HCT116 (cell line): ENCODE results near the gene MED23. TPM values are rescaled to one million over a fixed set of nuclear protein-coding genes. Genes with fewer than 3 reads are reported as not detected.

Experiments
- ATAC-seq: fragments of 200-7000 bp; cut with Tn5 transposase; 2 replicates; pipeline ENCODE4 v1.9.1; 2020; ENCODE audit warnings: mild to moderate bottlenecking, moderate library complexity
- BruUV-seq: library from RNA; stranded (reverse); fragments of 400-500 nt; replicated peaks from 2 replicates; lab custom pipeline; 2021; lab: Mats Ljungman, UMichigan
- CTCF ChIA-PET: fragments of 300-600 bp; sonication (Branson Sonifier 250); formaldehyde crosslinking; loops from one replicate; lab custom pipeline; 2021; ENCODE audit warnings: antibody characterized with exemption; lab: Charles Lee
- POLR2A ChIA-PET: fragments of 300-600, 350-600 bp; sonication (Branson Sonifier 250); formaldehyde crosslinking; loops from one replicate; lab custom pipeline; 2021; ENCODE audit warnings: antibody characterized with exemption; lab: Charles Lee
- RAD21 ChIA-PET, 2 experiments: fragments of 300-600 bp; sonication (Branson Sonifier 250); formaldehyde crosslinking; loops; one replicate each; lab custom pipeline; 2023; ENCODE audit warnings: low total read pairs in 2 of 2; ENCODE audit not compliant: uncharacterized antibody in 2 of 2, unreplicated experiment in 2 of 2, low non-redundant PET in 1 of 2; lab: Charles Lee
- DNase-seq: peaks from one replicate; pipeline ENCODE4 v3.0.0-alpha.2; 2010; ENCODE audit warnings: low read depth, low spot score
- H2AFZ ChIP-seq: fragments of 200-600 bp; shearing (Covaris generic), sonication (generic); 2 replicates; pipeline ENCODE4 v1.6.1; 2017; ENCODE audit warnings: low read depth, mixed run types, mixed read lengths, antibody characterized with exemption, low read length; ENCODE audit not compliant: poor library complexity, severe bottlenecking
- H3K27ac ChIP-seq: 2 replicates; pipeline ENCODE4 v1.5.1; 2012; ENCODE audit warnings: low read depth, low read length
- H3K27me3 ChIP-seq: fragments of 200-600 bp; sonication (generic); 2 replicates; pipeline ENCODE4 v1.6.1; 2016; ENCODE audit warnings: mixed run types, low read length, mixed read lengths; ENCODE audit not compliant: insufficient read depth
- H3K36me3 ChIP-seq, 2 experiments: fragments of 200-500 bp in 1 of 2; fragments of 200-600 bp in 1 of 2; sonication (Bioruptor generic) in 1 of 2; sonication (generic) in 1 of 2; 2 replicates each; pipeline versions ENCODE4 v1.5.1 to v1.6.1; 2014 to 2016; ENCODE audit warnings: low read length in 2 of 2, inconsistent platforms in 1 of 2, mixed read lengths in 1 of 2, mixed run types in 1 of 2; ENCODE audit not compliant: insufficient read depth in 2 of 2, control insufficient read depth in 1 of 2
- H3K4me1 ChIP-seq, 2 experiments: fragments of 200-600 bp in 1 of 2; sonication (generic) in 1 of 2; 2 replicates each; pipeline versions ENCODE4 v1.5.1 to v1.6.1; 2012 to 2017; ENCODE audit warnings: low read length in 2 of 2, inconsistent platforms in 1 of 2, mild to moderate bottlenecking in 1 of 2, mixed read lengths in 1 of 2, mixed run types in 1 of 2, moderate library complexity in 1 of 2; ENCODE audit not compliant: insufficient read depth in 2 of 2, control insufficient read depth in 1 of 2
- H3K4me2 ChIP-seq: fragments of 200-600 bp; sonication (generic); 2 replicates; pipeline ENCODE4 v1.6.1; 2017; ENCODE audit warnings: mixed run types, low read length, mixed read lengths
- H3K4me3 ChIP-seq, 2 experiments: fragments of 200-600 bp in 1 of 2; sonication (generic) in 1 of 2; replicated peaks in 1 of 2; 2 replicates each; pipeline ENCODE4 v1.5.1; 2011 to 2016; ENCODE audit warnings: low read length in 2 of 2, control low read depth in 1 of 2, low read depth in 1 of 2, mild to moderate bottlenecking in 1 of 2, mixed read lengths in 1 of 2, mixed run types in 1 of 2
- H3K79me2 ChIP-seq: fragments of 200-600 bp; sonication (generic); 2 replicates; pipeline ENCODE4 v1.6.1; 2017; ENCODE audit warnings: mild to moderate bottlenecking, mixed run types, low read length, moderate library complexity, mixed read lengths; ENCODE audit not compliant: insufficient read depth
- H3K9ac ChIP-seq: fragments of 200-600 bp; sonication (generic); 2 replicates; pipeline ENCODE4 v1.6.1; 2016; ENCODE audit warnings: low read length, mixed read lengths
- H3K9me2 ChIP-seq: fragments of 200-600 bp; sonication (generic), shearing (Covaris generic); 2 replicates; pipeline ENCODE4 v1.6.1; 2017; ENCODE audit warnings: mixed run types, mild to moderate bottlenecking, moderate library complexity; ENCODE audit not compliant: insufficient read depth
- H3K9me3 ChIP-seq, 2 experiments: fragments of 200-500 bp in 1 of 2; fragments of 200-600 bp in 1 of 2; sonication (Bioruptor generic) in 1 of 2; sonication (generic) in 1 of 2; 2 replicates each; pipeline ENCODE4 v1.6.1; 2014 to 2017; ENCODE audit warnings: low read length in 2 of 2, mixed read lengths in 2 of 2, inconsistent platforms in 1 of 2, low read depth in 1 of 2, mild to moderate bottlenecking in 1 of 2, mixed run types in 1 of 2, moderate library complexity in 1 of 2; ENCODE audit not compliant: control insufficient read depth in 1 of 2, insufficient read depth in 1 of 2
- H4K20me1 ChIP-seq: fragments of 200-600 bp; sonication (generic), shearing (Covaris generic); 2 replicates; pipeline ENCODE4 v1.6.1; 2017; ENCODE audit warnings: mixed run types, mild to moderate bottlenecking, moderate library complexity; ENCODE audit not compliant: insufficient read depth
- CBX3 ChIP-seq: IDR thresholded peaks from 2 replicates; pipeline ENCODE4 v1.6.1; 2012; ENCODE audit warnings: low read depth
- CEBPB ChIP-seq: IDR thresholded peaks from 2 replicates; pipeline ENCODE4 v1.6.1; 2012; ENCODE audit warnings: low read depth
- EZH2 ChIP-seq: fragments of 200-600 bp; sonication (generic); IDR thresholded peaks from 2 replicates; pipeline ENCODE4 v1.6.1; 2017; ENCODE audit warnings: antibody characterized with exemption, mixed run types
- FOSL1 ChIP-seq: IDR thresholded peaks from 2 replicates; pipeline ENCODE4 v1.6.1; 2012; ENCODE audit warnings: low read depth
- JUND ChIP-seq: IDR thresholded peaks from 2 replicates; pipeline ENCODE4 v1.6.1; 2012
- MAX ChIP-seq: IDR thresholded peaks from 2 replicates; pipeline ENCODE4 v1.6.1; 2012
- POLR2A ChIP-seq: IDR thresholded peaks from 2 replicates; pipeline ENCODE4 v1.7.0; 2011; ENCODE audit warnings: borderline replicate concordance; ENCODE audit not compliant: insufficient read depth, insufficient read length; ENCODE audit errors: extremely low read depth
- POLR2AphosphoS5 ChIP-seq: IDR thresholded peaks from 2 replicates; pipeline ENCODE4 v1.6.1; 2011; ENCODE audit warnings: mild to moderate bottlenecking, low read depth, low read length, moderate library complexity
- RAD21 ChIP-seq: IDR thresholded peaks from 2 replicates; pipeline ENCODE4 v1.6.1; 2012; ENCODE audit warnings: low read depth, mild to moderate bottlenecking
- REST ChIP-seq: IDR thresholded peaks from 2 replicates; pipeline ENCODE4 v1.6.1; 2012; ENCODE audit warnings: low read depth
- SIN3A ChIP-seq: IDR thresholded peaks from 2 replicates; pipeline ENCODE4 v1.6.1; 2012; ENCODE audit warnings: low read depth
- SRF ChIP-seq: IDR thresholded peaks from 2 replicates; pipeline ENCODE4 v1.6.1; 2012; ENCODE audit warnings: low read depth
- YY1 ChIP-seq: IDR thresholded peaks from 2 replicates; pipeline ENCODE4 v1.6.1; 2011; ENCODE audit warnings: low read length, low read depth, moderate library complexity, mild to moderate bottlenecking; ENCODE audit not compliant: insufficient replicate concordance; ENCODE audit errors: extremely low read depth
- ZBTB33 ChIP-seq: IDR thresholded peaks from 2 replicates; pipeline ENCODE4 v1.6.1; 2011; ENCODE audit warnings: mild to moderate bottlenecking, low read length, moderate library complexity; ENCODE audit not compliant: insufficient replicate concordance; ENCODE audit errors: extremely low read depth
- ZFX ChIP-seq: fragments of 450-650 bp; IDR thresholded peaks from 2 replicates; pipeline ENCODE4 v1.6.1; 2017
- ZNF274 ChIP-seq: fragments of 200-500 bp; sonication (Bioruptor generic); IDR thresholded peaks from 2 replicates; pipeline ENCODE4 v1.6.1; 2014; ENCODE audit warnings: mild to moderate bottlenecking, low read depth, low read length, inconsistent platforms
- intact Hi-C: fragments of 100-400 bp; cut with micrococcal nuclease; formaldehyde crosslinking; loops from 2 replicates; pipeline ENCODE4 v1.10.0; 2022
- total RNA-seq: library from RNA; stranded (reverse); gene quantifications from one replicate; pipeline ENCODE4 v1.2.1, GENCODE V29; 2021; ENCODE audit not compliant: unreplicated experiment

The MED23 gene
- total RNA-seq, 1 experiment from 2014 or later = 17.2 TPM

- ATAC-seq = no peak
- H3K4me1 ChIP-seq = peaks cover 0 to 11% of the 10 kb centered on the region in 2 experiments; a peak in 2 of 4 replicates
Measured at GRCh38 chr6:131646249-131646670, 18.2 kb upstream of the MED23 start.

GRCh38 chr6:131645846-131646245 is 17.8 kb upstream of the MED23 start:
- POLR2A ChIA-PET = no interaction called here
- Histone ChIP-seq H3K79me2 (no peaks in the 10 kb centered on the region), H3K4me2 (no peak overlapping the region), H3K9ac (no peak overlapping the region), H3K27ac (no peak overlapping the region), H3K9me3 (no peaks in the 10 kb centered on the region), H3K4me1 (peaks cover 0 to 11% of the 10 kb centered on the region in 2 experiments; a peak in 2 of 4 replicates), H3K9me2 (no peaks in the 10 kb centered on the region), H3K36me3 (no peaks in the 10 kb centered on the region), H4K20me1 (no peaks in the 10 kb centered on the region), H3K27me3 (no peaks in the 10 kb centered on the region), H3K4me3 (no peak overlapping the region), H2AFZ (no peak overlapping the region)
- ATAC-seq = no peak
- DNase-seq = no peak
- no TSS peak for BruUV-seq
- RAD21 ChIA-PET = no interaction called here
- intact Hi-C loops = no loop called here
- CTCF ChIA-PET = no interaction called here
- TF ChIP-seq SIN3A (no peak), CEBPB (no peak), ZFX (no peak), CBX3 (no peak), MAX (no peak), ZBTB33 (no peak), POLR2AphosphoS5 (no peak), EZH2 (no peak), ZNF274 (no peak), JUND (no peak), SRF (no peak), RAD21 (no peak), YY1 (no peak), REST (no peak), POLR2A (no peak)

More at GRCh38 chr6:131646249-131646670, 18.2 kb upstream of the MED23 start:
- no peak overlapping the region for H3K9ac ChIP-seq
- intact Hi-C loops = no loop called here
- no peak for DNase-seq
- no peaks in the 10 kb centered on the region for H3K9me3 ChIP-seq
- no TSS peak for BruUV-seq
- ChIA-PET RAD21 (no interaction called here), POLR2A (no interaction called here), CTCF (no interaction called here)
- no peak overlapping the region for H3K4me2 ChIP-seq
- H3K79me2 ChIP-seq = no peaks in the 10 kb centered on the region
- no peaks in the 10 kb centered on the region for H3K36me3 ChIP-seq
- no peak overlapping the region for H3K4me3 ChIP-seq
- no peaks in the 10 kb centered on the region for H3K9me2 ChIP-seq
- no peaks in the 10 kb centered on the region for H3K27me3 ChIP-seq
- H3K27ac ChIP-seq = no peak overlapping the region
- no peak overlapping the region for H2AFZ ChIP-seq
- TF ChIP-seq POLR2A = no peak
- no peak for TF ChIP-seq MAX
- TF ChIP-seq FOSL1 = no peak
- H4K20me1 ChIP-seq = no peaks in the 10 kb centered on the region
